Subcutaneous abdominal adipose tissue (tissue), 5 donors: Measurements from ENCODE around the gene ZNF608.

Experiments
- H3K27ac ChIP-seq: one replicate; pipeline ENCODE4 v1.7.0; 2013; ENCODE audit warnings: low read depth, mild to moderate bottlenecking, inconsistent platforms, low read length, moderate library complexity
- H3K27me3 ChIP-seq, 5 donors: one replicate each; pipeline ENCODE4 v1.7.0; 2013; ENCODE audit warnings: low read length in 5 of 5, inconsistent platforms in 1 of 5; ENCODE audit not compliant: control insufficient read depth in 5 of 5, insufficient read depth in 4 of 5
- H3K36me3 ChIP-seq, 5 donors: one replicate each; pipeline ENCODE4 v1.7.0; 2013; ENCODE audit warnings: low read length in 5 of 5; ENCODE audit not compliant: control insufficient read depth in 5 of 5, insufficient read depth in 5 of 5
- H3K4me1 ChIP-seq, 5 donors: one replicate each; pipeline ENCODE4 v1.7.0; 2013; ENCODE audit warnings: low read length in 5 of 5, mild to moderate bottlenecking in 3 of 5, moderate library complexity in 1 of 5; ENCODE audit not compliant: control insufficient read depth in 5 of 5, insufficient read depth in 5 of 5
- H3K4me3 ChIP-seq, 5 donors: one replicate each; pipeline ENCODE4 v1.7.0; 2013; ENCODE audit warnings: low read length in 5 of 5, low read depth in 1 of 5
- H3K9ac ChIP-seq, 5 donors: one replicate each; pipeline ENCODE4 v1.7.0; 2013; ENCODE audit warnings: low read length in 5 of 5, mild to moderate bottlenecking in 4 of 5, moderate library complexity in 3 of 5
- H3K9me3 ChIP-seq, 5 donors: one replicate each; pipeline ENCODE4 v1.7.0; 2013; ENCODE audit warnings: low read length in 5 of 5; ENCODE audit not compliant: control insufficient read depth in 5 of 5
- donor health status: healthy.
- donor health status: healthy.
- donor health status: healthy.
- donor health status: healthy.
- donor health status: healthy.

The ZNF608 gene

DNA sequence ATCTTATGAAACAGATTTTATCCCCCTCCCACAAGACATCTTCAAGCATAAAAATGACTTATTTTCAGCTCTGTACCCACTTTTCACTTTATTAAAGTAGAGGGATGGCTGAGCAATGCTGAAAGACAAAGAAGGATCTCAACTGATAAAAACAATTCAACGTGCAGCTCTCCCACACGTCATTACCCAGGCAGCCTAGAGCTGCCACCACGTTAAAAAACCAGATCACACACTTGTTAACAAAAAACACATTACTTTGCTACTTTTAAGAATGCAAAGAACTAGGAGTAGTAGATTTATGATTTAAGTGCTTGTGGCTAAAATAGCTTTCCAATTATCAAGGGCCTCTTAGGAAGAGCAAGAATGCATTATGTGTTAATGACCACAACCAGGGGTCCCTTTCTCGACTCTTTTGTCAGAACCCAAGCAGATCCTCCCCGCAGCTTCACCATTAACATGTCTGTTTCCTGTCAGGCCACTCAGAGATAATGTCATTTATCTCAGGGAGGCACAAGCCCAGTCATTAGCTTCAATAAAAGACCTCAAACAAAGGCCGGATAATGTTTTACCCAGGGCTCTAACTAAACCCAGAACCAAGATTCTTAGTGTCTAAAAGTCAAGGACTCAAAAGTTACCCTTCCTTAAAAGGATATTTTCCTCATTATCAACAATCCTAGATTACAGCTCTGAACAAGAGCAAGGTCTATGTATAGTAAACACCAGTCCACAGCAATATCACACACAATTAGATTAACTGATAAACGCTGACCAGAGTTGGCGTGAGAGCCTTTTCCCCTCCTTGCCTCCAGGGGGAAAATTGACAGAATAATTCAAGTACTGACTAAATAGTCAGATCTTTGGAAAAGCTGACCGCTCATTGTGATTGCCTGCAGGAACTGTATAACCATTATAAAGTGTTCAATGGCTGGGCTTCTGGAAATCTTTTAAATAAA lies 7.5 kb downstream of the ZNF608 start:
- Histone ChIP-seq H3K27ac (no peak overlapping the region), H3K9me3 (no peaks in the 10 kb centered on the region), H3K36me3 (no peaks in the 10 kb centered on the region), H3K4me1 (peaks cover 0 to 86% (median 67%) of the 10 kb centered on the region in 5 donors), H3K9ac (no peak overlapping the region), H3K4me3 (peak overlapping the region in 1 of 5 donors; percentile 16), H3K27me3 (no peaks in the 10 kb centered on the region)

- Histone ChIP-seq H3K4me1 (peaks cover 0 to 82% (median 55%) of the 10 kb centered on the region in 5 donors), H3K27ac (no peak overlapping the region)
These were observed 8.8 kb downstream of the ZNF608 start for GRCh38 chr5:124737651-124738050.

DNA sequence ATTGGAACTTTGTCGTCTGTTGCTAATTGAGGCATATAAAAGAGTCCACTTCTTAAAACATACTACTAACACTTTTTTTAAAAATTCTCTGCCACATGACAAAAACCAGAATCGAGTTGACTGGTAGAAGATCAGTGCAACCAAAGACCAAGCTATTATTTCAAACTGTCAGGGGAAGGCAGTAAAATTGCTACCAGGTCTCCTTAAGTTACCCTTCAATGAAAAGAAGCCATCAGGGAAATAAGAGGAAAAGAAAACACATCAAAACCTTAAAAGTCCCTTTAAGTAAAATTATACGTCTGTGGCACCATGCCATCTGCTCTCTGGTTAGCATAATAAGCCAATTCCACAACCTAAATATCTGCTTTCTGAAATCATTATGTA lies 9.6 kb downstream of the ZNF608 start:
- Histone ChIP-seq H3K9me3 (no peaks in the 10 kb centered on the region), H3K27me3 (no peaks in the 10 kb centered on the region), H3K36me3 (no peaks in the 10 kb centered on the region), H3K27ac (no peak overlapping the region), H3K9ac (no peak overlapping the region), H3K4me1 (peaks cover 0 to 81% (median 46%) of the 10 kb centered on the region in 5 donors), H3K4me3 (no peak overlapping the region)

More at GRCh38 chr5:124737651-124738050, 8.8 kb downstream of the ZNF608 start:
- H3K36me3 ChIP-seq, result no peaks in the 10 kb centered on the region
- H3K9me3 ChIP-seq, result no peaks in the 10 kb centered on the region
- no peak overlapping the region for H3K4me3 ChIP-seq
- no peak overlapping the region for H3K9ac ChIP-seq
- no peaks in the 10 kb centered on the region for H3K27me3 ChIP-seq

GRCh38 chr5:124736082-124736804 lies 10.2 kb downstream of the ZNF608 start:
- Histone ChIP-seq H3K9me3 (no peaks in the 10 kb centered on the region), H3K27me3 (no peaks in the 10 kb centered on the region), H3K27ac (peak overlapping the region; percentile 3), H3K4me1 (peaks cover 0 to 75% (median 42%) of the 10 kb centered on the region in 5 donors), H3K4me3 (peak overlapping the region in 3 of 5 donors; percentile 29 to 60 (median 51)), H3K9ac (no peak overlapping the region), H3K36me3 (no peaks in the 10 kb centered on the region)

DNA sequence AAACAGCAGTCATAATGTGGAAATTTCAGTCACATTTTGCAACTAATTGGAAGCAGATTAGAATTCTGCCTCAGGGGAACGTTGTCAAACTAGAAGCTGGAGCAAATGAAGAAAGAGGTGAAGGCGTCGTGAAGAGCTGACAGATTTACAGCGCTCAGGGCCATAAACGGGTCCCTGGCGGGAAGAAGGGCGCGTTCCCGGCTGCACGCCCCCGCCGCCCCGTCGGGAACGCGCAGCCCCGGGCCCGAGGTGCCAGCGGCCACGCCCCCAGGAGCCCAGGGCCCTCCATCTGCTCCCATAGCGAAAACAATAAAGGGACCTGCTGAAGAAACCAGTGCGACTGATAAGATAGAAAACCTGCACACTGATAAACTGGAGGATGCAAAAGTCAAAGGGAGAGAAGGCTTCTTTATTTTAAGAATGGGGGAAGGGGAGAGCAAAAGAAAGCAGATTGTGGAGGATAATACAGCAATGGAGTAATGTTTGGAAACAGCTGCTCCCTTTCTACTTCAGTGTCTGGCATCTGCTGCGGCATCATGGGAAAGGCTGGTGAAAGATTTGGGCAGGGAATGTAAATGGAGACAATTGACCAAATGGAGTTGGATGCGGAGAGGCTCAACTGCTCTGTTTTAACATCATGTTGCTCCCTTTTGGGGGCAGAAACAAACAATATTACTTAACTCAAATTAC lies 11.1 kb downstream of the ZNF608 start:
- Histone ChIP-seq H3K9ac (no peak overlapping the region), H3K27ac (peak overlapping the region; percentile 46), H3K4me1 (peaks cover 0 to 66% (median 41%) of the 10 kb centered on the region in 5 donors)

DNA sequence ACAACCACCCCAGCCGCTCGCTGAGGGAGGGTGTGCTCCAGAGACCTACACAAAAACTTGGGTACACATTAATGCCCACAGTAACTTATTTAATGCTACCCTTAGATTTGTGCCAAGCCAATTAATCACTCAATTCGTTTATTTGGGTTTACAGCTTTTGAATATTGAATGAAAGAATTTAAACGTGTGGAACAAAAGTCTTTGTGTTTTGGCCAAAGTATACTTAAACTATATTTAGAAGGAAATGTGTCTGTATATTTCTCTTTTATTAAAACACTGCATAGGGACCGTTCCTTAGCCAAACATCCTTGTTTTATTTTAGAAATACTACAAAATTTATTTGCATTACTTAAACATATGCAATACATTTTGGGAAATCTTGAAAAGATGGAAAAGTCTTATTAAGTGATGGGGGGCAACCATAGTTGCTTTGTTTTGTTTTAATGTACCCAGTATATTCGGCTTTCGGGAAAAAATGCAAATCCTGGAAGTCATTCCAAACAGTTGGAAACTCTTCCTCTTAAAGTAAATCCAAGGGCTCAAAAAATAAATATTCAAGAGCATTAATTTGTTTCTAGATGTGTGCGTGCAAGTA lies 11.8 kb downstream of the ZNF608 start:
- H3K9me3 ChIP-seq, result no peaks in the 10 kb centered on the region
- no peak overlapping the region for H3K27ac ChIP-seq
- H3K4me1 ChIP-seq, result peaks cover 0 to 63% (median 40%) of the 10 kb centered on the region in 5 donors
- no peaks in the 10 kb centered on the region for H3K27me3 ChIP-seq
- H3K9ac ChIP-seq, result no peak overlapping the region
- H3K36me3 ChIP-seq, result no peaks in the 10 kb centered on the region
- peak overlapping the region; percentile 29 to 60 (median 45) for H3K4me3 ChIP-seq

More for the DNA sequence above, 11.1 kb downstream of the ZNF608 start:
- Histone ChIP-seq H3K36me3 (no peaks in the 10 kb centered on the region), H3K27me3 (no peaks in the 10 kb centered on the region), H3K4me3 (peak overlapping the region; percentile 29 to 67 (median 51)), H3K9me3 (no peaks in the 10 kb centered on the region)

- no peak overlapping the region for H3K27ac ChIP-seq
These were observed 13.1 kb downstream of the ZNF608 start for GRCh38 chr5:124733329-124733650.

GRCh38 chr5:124732428-124733328 lies 13.8 kb downstream of the ZNF608 start:
- H3K36me3 ChIP-seq, result no peaks in the 10 kb centered on the region
- no peaks in the 10 kb centered on the region for H3K9me3 ChIP-seq
- H3K9ac ChIP-seq, result no peak overlapping the region
- H3K4me3 ChIP-seq, result no peak overlapping the region
- H3K27me3 ChIP-seq, result no peaks in the 10 kb centered on the region
- no peak overlapping the region for H3K27ac ChIP-seq
- peaks cover 0 to 45% (median 28%) of the 10 kb centered on the region in 5 donors for H3K4me1 ChIP-seq

More at GRCh38 chr5:124733329-124733650, 13.1 kb downstream of the ZNF608 start:
- Histone ChIP-seq H3K4me3 (no peak overlapping the region), H3K9me3 (no peaks in the 10 kb centered on the region), H3K27me3 (no peaks in the 10 kb centered on the region), H3K36me3 (no peaks in the 10 kb centered on the region), H3K9ac (no peak overlapping the region), H3K4me1 (peaks cover 0 to 51% (median 33%) of the 10 kb centered on the region in 5 donors)

- Histone ChIP-seq H3K9ac (no peak overlapping the region), H3K27ac (no peak overlapping the region), H3K36me3 (no peaks in the 10 kb centered on the region), H3K27me3 (no peaks in the 10 kb centered on the region), H3K4me3 (no peak overlapping the region), H3K9me3 (no peaks in the 10 kb centered on the region), H3K4me1 (peaks cover 0 to 27% (median 14%) of the 10 kb centered on the region in 5 donors)
These were observed 16.1 kb downstream of the ZNF608 start for GRCh38 chr5:124730381-124730780.
